Left renal cortex interstitium (tissue), 4 donors: ENCODE data around the gene ANKRD33B. TPM values are rescaled to one million over a fixed set of nuclear protein-coding genes. Genes with fewer than 3 reads are reported as not detected.

Experiments
- polyA plus RNA-seq, 4 donors: library from polyadenylated mRNA; unstranded; fragments of 120-200 nt; gene quantifications; one replicate each; pipeline ENCODE4 v1.2.1, GENCODE V29; 2013; ENCODE audit not compliant: insufficient read length in 4 of 4

Gene ANKRD33B
- polyA plus RNA-seq, 4 donors = 1.5 to 1.7 (median 1.6) TPM

Other genes with a start within 250 kb of the ANKRD33B start
- gene MARCHF6, start 210.4 kb upstream of the ANKRD33B start, polyA plus RNA-seq = 100 to 1,000 TPM; 161 to 224 (median 181) TPM
- 1 to 10 TPM in 2 of 4 donors, under 1 TPM in 2; 0.62 to 1.2 (median 0.89) TPM for gene ROPN1L, start 122.2 kb upstream of the ANKRD33B start, polyA plus RNA-seq
- gene DAP, start 197.2 kb downstream of the ANKRD33B start, polyA plus RNA-seq = 100 to 1,000 TPM in 3 of 4 donors, 10 to 100 TPM in 1; 98.3 to 140 (median 126) TPM